ENCODE measurements around the gene LYPD1.

Gene LYPD1

GRCh38 chr2:132668189-132668823 is 1.7 kb downstream of the LYPD1 start:
- TF ChIP-seq CTCF (conservative IDR thresholded peaks at IDR 0.05; ENCODE audit: control insufficient read depth, insufficient read depth, low read depth, low read length) = no peak
- no peak overlapping the region for H3K4me3 ChIP-seq (ENCODE audit: control insufficient read depth, low read depth, low read length)
- no peak for DNase-seq (ENCODE audit: low read depth)

- no peak overlapping the region for H3K4me3 ChIP-seq (ENCODE audit: control insufficient read depth, low read depth, low read length)
- no peak for TF ChIP-seq CTCF (conservative IDR thresholded peaks at IDR 0.05; ENCODE audit: control insufficient read depth, insufficient read depth, low read depth, low read length)
- DNase-seq (ENCODE audit: low read depth) = no peak
Observed at GRCh38 chr2:132667706-132668105, 2.3 kb downstream of the LYPD1 start.

DNA sequence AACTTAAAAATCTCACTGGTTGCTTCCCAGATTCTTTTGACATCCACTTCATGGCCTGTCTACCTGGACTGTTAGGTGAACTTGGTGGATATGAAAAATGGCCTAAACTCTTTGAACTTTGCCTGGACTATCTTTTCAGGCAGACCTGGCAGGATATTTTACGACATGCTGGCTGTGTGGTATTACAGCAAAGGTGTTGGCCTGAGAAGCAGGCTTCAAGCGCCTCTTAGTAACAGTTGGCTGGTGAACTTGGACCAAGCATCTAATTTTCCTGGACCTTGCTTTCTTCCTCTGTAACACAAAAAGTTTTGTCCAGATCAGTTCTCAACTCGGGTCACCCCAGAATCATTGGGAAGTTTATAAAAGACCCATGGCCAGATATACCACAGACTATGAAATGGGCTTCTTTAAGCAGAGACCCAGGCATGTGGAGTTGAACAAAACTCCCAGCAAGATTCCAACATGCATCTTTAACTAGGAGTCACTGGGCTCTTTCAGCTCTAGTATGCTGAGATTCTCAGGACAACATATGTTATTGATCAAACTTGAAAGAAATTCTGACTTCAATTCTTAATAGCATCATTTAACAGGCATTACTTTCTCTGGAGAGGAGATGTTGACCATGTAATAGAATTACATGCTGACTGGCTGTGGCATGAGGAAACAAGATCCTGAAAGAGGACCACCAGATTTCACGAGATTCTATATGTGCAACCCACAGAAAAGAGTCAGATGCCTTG is 4.4 kb downstream of the LYPD1 start:
- H3K4me3 ChIP-seq (ENCODE audit: control insufficient read depth, low read depth, low read length) = no peak overlapping the region
- no peak for TF ChIP-seq CTCF (conservative IDR thresholded peaks at IDR 0.05; ENCODE audit: control insufficient read depth, insufficient read depth, low read depth, low read length)
- no peak for DNase-seq (ENCODE audit: low read depth)

DNA sequence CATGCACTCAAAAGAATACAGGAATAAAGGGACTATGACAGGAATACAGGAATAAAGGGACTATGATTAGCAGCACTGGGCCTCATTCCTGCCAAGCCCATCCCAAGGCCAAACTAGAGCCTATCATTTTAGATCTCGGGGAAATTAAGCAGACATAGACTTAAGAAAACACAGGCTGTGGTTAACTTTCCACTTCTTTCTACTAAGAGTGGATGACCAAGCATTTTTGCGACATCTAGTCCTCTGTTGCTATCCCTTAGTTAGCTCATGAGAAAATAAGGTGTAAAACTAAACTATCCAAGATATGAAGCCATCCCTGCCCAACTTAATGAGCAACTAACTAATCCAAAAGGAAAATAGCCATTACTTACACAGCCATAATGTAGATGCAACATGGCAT is 5.9 kb downstream of the LYPD1 start:
- no peak for TF ChIP-seq CTCF (conservative IDR thresholded peaks at IDR 0.05; ENCODE audit: control insufficient read depth, insufficient read depth, low read depth, low read length)
- no peak for DNase-seq (ENCODE audit: low read depth)

DNA sequence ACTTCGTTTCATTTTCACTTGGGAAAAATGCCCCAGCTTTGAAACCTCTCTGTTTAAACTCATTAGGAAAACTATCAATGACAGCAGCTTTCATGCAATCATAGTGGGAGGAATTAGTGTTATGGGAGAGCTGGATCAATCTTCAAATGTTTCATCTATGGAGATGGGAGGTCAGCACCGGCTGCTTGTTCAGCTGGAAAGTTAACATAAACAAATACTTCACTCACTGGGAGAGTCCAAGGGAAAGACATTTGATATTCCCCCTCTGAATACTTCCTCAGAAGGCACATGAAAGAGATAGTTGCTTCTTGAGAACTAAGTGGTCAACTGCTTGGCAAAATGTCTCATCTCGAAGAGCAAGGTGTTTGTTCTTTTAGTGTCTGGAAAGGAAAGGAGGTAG is 7.3 kb downstream of the LYPD1 start:
- DNase-seq (ENCODE audit: low read depth) = no peak
- H3K4me3 ChIP-seq (ENCODE audit: control insufficient read depth, low read depth, low read length) = no peak overlapping the region
- TF ChIP-seq CTCF (conservative IDR thresholded peaks at IDR 0.05; ENCODE audit: control insufficient read depth, insufficient read depth, low read depth, low read length) = no peak

More for the DNA sequence above, 5.9 kb downstream of the LYPD1 start:
- H3K4me3 ChIP-seq (ENCODE audit: control insufficient read depth, low read depth, low read length) = no peak overlapping the region

GRCh38 chr2:132659331-132659730 is 10.7 kb downstream of the LYPD1 start:
- no peak overlapping the region for H3K4me3 ChIP-seq (ENCODE audit: control insufficient read depth, low read depth, low read length)
- no peak for DNase-seq (ENCODE audit: low read depth)
- no peak for TF ChIP-seq CTCF (conservative IDR thresholded peaks at IDR 0.05; ENCODE audit: control insufficient read depth, insufficient read depth, low read depth, low read length)

Data from fibroblast of mammary gland (primary cell).